Heart left ventricle (tissue), 13 donors: ENCODE measurements around the gene SMURF1.

Source experiments
- CTCF ChIP-seq, 12 donors: fragments of 200-600 bp; sonication (generic) in 4 of 12; IDR thresholded peaks; one replicate each; pipeline versions ENCODE4 v1.5.0 to v1.8.0; 2018 to 2022; ENCODE audit warnings: antibody characterized with exemption in 12 of 12, mild to moderate bottlenecking in 5 of 12
- POLR2A ChIP-seq, 2 donors: fragments of 450-650 bp; IDR thresholded peaks; one replicate each; pipeline ENCODE4 v1.6.1; 2017; ENCODE audit warnings: antibody characterized with exemption in 2 of 2, mild to moderate bottlenecking in 2 of 2, moderate library complexity in 2 of 2
- donor health status: ischemic (EF 13 %, LVEDD 7.1; RV severe dilation, severe dysfunction).
- donor health status: DM: no; HTN: yes; CAD: no.
- donor health status: DM: no; HTN: no; CAD: no.
- donor health status: ischemic (EF 25% LVEDD 6.9; RV normal size, moderate dysfunction).
- donor health status: ischemic (EF 25% LVEDD 5.7; RV mildly dilated, moderate dysfunction).
- donor health status: ischemic (EF 35%, LVEDD 5.7; RV mildly dilated, moderate dysfunction).
- donor health status: nonischemic (EF 11% LVEDD 7.7; RV severe dilation, severe dysfunction).
- donor health status: DM: yes; HTN: yes; CAD: no.
- donor health status: PGD.
- donor health status: ischemic (EF 29% LVEDD 5.4; RV normal size, mild dysfunction).
- donor health status: nonischemic (EF 23%, LVEDD 6.1; RV moderate dilation, normal function).

- TF ChIP-seq CTCF (IDR thresholded peaks at IDR 0.05) (no peak), POLR2A (IDR thresholded peaks at IDR 0.05) (no peak)
These were observed 105.6 kb downstream of the SMURF1 start for GRCh38 chr7:99038086-99038855.
